ENCODE results near the gene EVA1A.

GRCh38 chr2:75540994-75541393 is 19.7 kb downstream of the EVA1A start:
- TF ChIP-seq POLR2A (IDR thresholded peaks at IDR 0.05; ENCODE audit: low read length), result no peak
- TF ChIP-seq GATA1 (IDR thresholded peaks at IDR 0.05; ENCODE audit: low read depth, low read length), result no peak
